Panc1 (cell line): ENCODE results near the gene CEP170. TPM values are rescaled to one million over a fixed set of nuclear protein-coding genes. Genes with fewer than 3 reads are reported as not detected.

Source experiments
- ATAC-seq: fragments of 200-7000 bp; cut with Tn5 transposase; 2 replicates; pipeline ENCODE4 v1.9.1; 2020; ENCODE audit warnings: mild to moderate bottlenecking, moderate library complexity
- BruUV-seq: library from RNA; stranded (reverse); fragments of 400-500 nt; replicated peaks from 2 replicates; lab custom pipeline; 2021; lab: Mats Ljungman, UMichigan
- CTCF ChIA-PET: fragments of 300-600 bp; sonication (Branson Sonifier 250); formaldehyde crosslinking; loops from one replicate; lab custom pipeline; 2022; ENCODE audit warnings: antibody characterized with exemption; lab: Charles Lee
- POLR2A ChIA-PET: fragments of 300-600 bp; sonication (Branson Sonifier 250); formaldehyde crosslinking; loops from one replicate; lab custom pipeline; 2022; ENCODE audit warnings: antibody characterized with exemption; lab: Charles Lee
- DNase-seq: peaks from one replicate; pipeline ENCODE4 v3.0.0-alpha.2; 2010; ENCODE audit warnings: low read depth, low spot score
- H3K27ac ChIP-seq: 2 replicates; pipeline ENCODE4 v1.5.1; 2011; ENCODE audit warnings: mild to moderate bottlenecking, low read length, inconsistent platforms
- H3K27me3 ChIP-seq: fragments of 200-500 bp; sonication (Bioruptor generic); 2 replicates; pipeline ENCODE4 v1.6.0; 2014; ENCODE audit warnings: low read length, inconsistent platforms; ENCODE audit not compliant: control insufficient read depth, insufficient read depth
- H3K36me3 ChIP-seq: fragments of 200-500 bp; sonication (Bioruptor generic); 2 replicates; pipeline ENCODE4 v1.5.1; 2014; ENCODE audit warnings: inconsistent platforms, mild to moderate bottlenecking, low read length, moderate library complexity; ENCODE audit not compliant: control insufficient read depth, insufficient read depth
- H3K4me1 ChIP-seq: 2 replicates; pipeline ENCODE4 v1.5.1; 2011; ENCODE audit warnings: inconsistent platforms, mild to moderate bottlenecking, low read length, moderate library complexity; ENCODE audit not compliant: control insufficient read depth, insufficient read depth
- H3K4me3 ChIP-seq, 2 experiments: 2 replicates each; pipeline ENCODE4 v1.5.1; 2011 to 2012; ENCODE audit warnings: low read depth in 2 of 2, low read length in 2 of 2, mild to moderate bottlenecking in 2 of 2, inconsistent platforms in 1 of 2, moderate library complexity in 1 of 2
- H3K9me3 ChIP-seq: fragments of 200-500 bp; sonication (Bioruptor generic); 2 replicates; pipeline ENCODE4 v1.5.1; 2014; ENCODE audit warnings: low read depth, mild to moderate bottlenecking, inconsistent platforms, low read length, moderate library complexity; ENCODE audit not compliant: control insufficient read depth, insufficient read depth
- POLR2AphosphoS5 ChIP-seq: IDR thresholded peaks from 2 replicates; pipeline ENCODE4 v1.6.1; 2012; ENCODE audit warnings: mild to moderate bottlenecking, low read depth, low read length, moderate library complexity
- SIN3A ChIP-seq: IDR thresholded peaks from 2 replicates; pipeline ENCODE4 v1.6.1; 2012; ENCODE audit warnings: low read depth, mild to moderate bottlenecking, low read length, moderate library complexity, borderline replicate concordance; ENCODE audit not compliant: insufficient read depth
- TCF7L2 ChIP-seq: IDR thresholded peaks from 2 replicates; pipeline ENCODE4 v1.6.1; 2011; ENCODE audit warnings: mild to moderate bottlenecking, low read depth, low read length, inconsistent platforms
- in situ Hi-C: cut with HindIII; loops from 2 replicates; pipeline ENCODE4 v1.10.0; 2016; ENCODE audit warnings: low sequenced_read_pairs, low pct_unique_long_range_greater_than_20kb
- intact Hi-C: fragments of 100-400 bp; cut with micrococcal nuclease; formaldehyde crosslinking; loops from one replicate; pipeline ENCODE4 v1.10.0; 2022; ENCODE audit not compliant: unreplicated experiment
- total RNA-seq: library from RNA; stranded (reverse); gene quantifications from one replicate; pipeline ENCODE4 v1.2.1, GENCODE V29; 2021; ENCODE audit not compliant: unreplicated experiment
- TF ChIP-seq, protein P1 (sequence below): fragments of 450-650 bp; IDR thresholded peaks from 2 replicates; pipeline ENCODE4 v1.5.1; 2017; ENCODE audit warnings: mild to moderate bottlenecking
- TF ChIP-seq, protein P2 (sequence below), 2 experiments: IDR thresholded peaks; 2 replicates each; pipeline ENCODE4 v1.6.1; 2011 to 2012; ENCODE audit warnings: low read depth in 2 of 2, control low read depth in 1 of 2, low read length in 1 of 2, mild to moderate bottlenecking in 1 of 2, moderate library complexity in 1 of 2; ENCODE audit not compliant: insufficient read depth in 1 of 2

Gene CEP170
- total RNA-seq, 1 experiment from 2014 or later = 89.3 TPM

- CTCF ChIA-PET = no interaction called here
- POLR2A ChIA-PET = no interaction called here
- H3K27me3 ChIP-seq = no peaks in the 10 kb centered on the region
- TF ChIP-seq TCF7L2 = peak; percentile 25; the same call in 1 of the 2 replicates
- TF ChIP-seq, protein P1, sequence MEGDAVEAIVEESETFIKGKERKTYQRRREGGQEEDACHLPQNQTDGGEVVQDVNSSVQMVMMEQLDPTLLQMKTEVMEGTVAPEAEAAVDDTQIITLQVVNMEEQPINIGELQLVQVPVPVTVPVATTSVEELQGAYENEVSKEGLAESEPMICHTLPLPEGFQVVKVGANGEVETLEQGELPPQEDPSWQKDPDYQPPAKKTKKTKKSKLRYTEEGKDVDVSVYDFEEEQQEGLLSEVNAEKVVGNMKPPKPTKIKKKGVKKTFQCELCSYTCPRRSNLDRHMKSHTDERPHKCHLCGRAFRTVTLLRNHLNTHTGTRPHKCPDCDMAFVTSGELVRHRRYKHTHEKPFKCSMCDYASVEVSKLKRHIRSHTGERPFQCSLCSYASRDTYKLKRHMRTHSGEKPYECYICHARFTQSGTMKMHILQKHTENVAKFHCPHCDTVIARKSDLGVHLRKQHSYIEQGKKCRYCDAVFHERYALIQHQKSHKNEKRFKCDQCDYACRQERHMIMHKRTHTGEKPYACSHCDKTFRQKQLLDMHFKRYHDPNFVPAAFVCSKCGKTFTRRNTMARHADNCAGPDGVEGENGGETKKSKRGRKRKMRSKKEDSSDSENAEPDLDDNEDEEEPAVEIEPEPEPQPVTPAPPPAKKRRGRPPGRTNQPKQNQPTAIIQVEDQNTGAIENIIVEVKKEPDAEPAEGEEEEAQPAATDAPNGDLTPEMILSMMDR = no peak
- in situ Hi-C loops (no loop called here), intact Hi-C loops (no loop called here)
- peaks cover 17% of the 10 kb centered on the region for H3K4me1 ChIP-seq
- peak overlapping the region; percentile 92 to 97 for H3K4me3 ChIP-seq
- peaks cover 4% of the 10 kb centered on the region for H3K36me3 ChIP-seq
- ATAC-seq = peak; percentile 18
- BruUV-seq = no TSS peak
- no peak for DNase-seq
- peak overlapping the region; percentile 79 for H3K27ac ChIP-seq
- no peaks in the 10 kb centered on the region for H3K9me3 ChIP-seq
Observed at GRCh38 chr1:243254233-243254926, 701 bp downstream of the CEP170 start.

- Histone ChIP-seq H3K4me3 (peak overlapping the region; percentile 92 to 97), H3K9me3 (no peaks in the 10 kb centered on the region), H3K4me1 (peaks cover 17% of the 10 kb centered on the region), H3K27ac (peak overlapping the region; percentile 79), H3K36me3 (peaks cover 4% of the 10 kb centered on the region), H3K27me3 (no peaks in the 10 kb centered on the region)
- no peak for ATAC-seq
- TSS peak; percentile 75 for BruUV-seq
- POLR2A ChIA-PET = no interaction called here
- TF ChIP-seq, protein P2, sequence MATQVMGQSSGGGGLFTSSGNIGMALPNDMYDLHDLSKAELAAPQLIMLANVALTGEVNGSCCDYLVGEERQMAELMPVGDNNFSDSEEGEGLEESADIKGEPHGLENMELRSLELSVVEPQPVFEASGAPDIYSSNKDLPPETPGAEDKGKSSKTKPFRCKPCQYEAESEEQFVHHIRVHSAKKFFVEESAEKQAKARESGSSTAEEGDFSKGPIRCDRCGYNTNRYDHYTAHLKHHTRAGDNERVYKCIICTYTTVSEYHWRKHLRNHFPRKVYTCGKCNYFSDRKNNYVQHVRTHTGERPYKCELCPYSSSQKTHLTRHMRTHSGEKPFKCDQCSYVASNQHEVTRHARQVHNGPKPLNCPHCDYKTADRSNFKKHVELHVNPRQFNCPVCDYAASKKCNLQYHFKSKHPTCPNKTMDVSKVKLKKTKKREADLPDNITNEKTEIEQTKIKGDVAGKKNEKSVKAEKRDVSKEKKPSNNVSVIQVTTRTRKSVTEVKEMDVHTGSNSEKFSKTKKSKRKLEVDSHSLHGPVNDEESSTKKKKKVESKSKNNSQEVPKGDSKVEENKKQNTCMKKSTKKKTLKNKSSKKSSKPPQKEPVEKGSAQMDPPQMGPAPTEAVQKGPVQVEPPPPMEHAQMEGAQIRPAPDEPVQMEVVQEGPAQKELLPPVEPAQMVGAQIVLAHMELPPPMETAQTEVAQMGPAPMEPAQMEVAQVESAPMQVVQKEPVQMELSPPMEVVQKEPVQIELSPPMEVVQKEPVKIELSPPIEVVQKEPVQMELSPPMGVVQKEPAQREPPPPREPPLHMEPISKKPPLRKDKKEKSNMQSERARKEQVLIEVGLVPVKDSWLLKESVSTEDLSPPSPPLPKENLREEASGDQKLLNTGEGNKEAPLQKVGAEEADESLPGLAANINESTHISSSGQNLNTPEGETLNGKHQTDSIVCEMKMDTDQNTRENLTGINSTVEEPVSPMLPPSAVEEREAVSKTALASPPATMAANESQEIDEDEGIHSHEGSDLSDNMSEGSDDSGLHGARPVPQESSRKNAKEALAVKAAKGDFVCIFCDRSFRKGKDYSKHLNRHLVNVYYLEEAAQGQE (IDR thresholded peaks at IDR 0.05; ENCODE audit: insufficient read depth in 1 of 2, low read depth in 2 of 2, low read length in 1 of 2) = no peak
- TF ChIP-seq TCF7L2 (no peak), POLR2AphosphoS5 (no peak), SIN3A (no peak)
- TF ChIP-seq, protein P1 = no peak
- no peak for DNase-seq
- in situ Hi-C loops (no loop called here), intact Hi-C loops (no loop called here)
- CTCF ChIA-PET = no interaction called here
Observed at GRCh38 chr1:243253926-243254232, 1.2 kb downstream of the CEP170 start.
